Measurements from ENCODE around the gene IMPG2. TPM values are rescaled to one million over a fixed set of nuclear protein-coding genes. Genes with fewer than 3 reads are reported as not detected.
"Not testable (repeated sequence)": the region's sequence is repeated elsewhere in the genome, so short reads cannot be mapped to it uniquely, and the experiment has no call there.

Gene IMPG2
- polyA plus RNA-seq, 2 donors: 0.02 TPM

DNA sequence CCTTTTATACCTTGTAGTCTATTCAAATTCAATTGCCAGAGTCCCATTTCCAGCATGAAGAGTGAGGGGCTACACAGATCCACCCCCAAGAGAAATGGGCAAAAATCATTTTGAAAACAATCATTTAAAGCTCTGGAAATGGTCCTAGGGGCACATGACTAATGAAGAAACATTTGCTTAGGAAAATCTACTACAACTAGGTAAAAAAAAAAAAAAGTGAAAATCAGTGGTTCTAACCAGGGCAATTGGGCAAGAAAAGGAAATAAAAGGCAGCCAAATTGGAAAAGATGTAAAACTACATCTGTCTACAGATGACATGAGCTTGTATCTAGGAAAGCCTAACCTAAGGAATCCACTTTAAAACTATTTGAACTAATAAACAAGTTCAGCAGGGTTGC is 9.4 kb downstream of the IMPG2 start:
- Histone ChIP-seq H3K36me3 (ENCODE audit: control insufficient read depth in 2 of 2, insufficient read depth in 2 of 2, low read length in 1 of 2) (no peaks in the 10 kb centered on the region), H3K27me3 (ENCODE audit: control insufficient read depth in 1 of 2, insufficient read depth in 2 of 2, low read length in 2 of 2) (no peaks in the 10 kb centered on the region), H3K27ac (ENCODE audit: low read depth in 2 of 2, low read length in 1 of 2) (no peak overlapping the region), H3K4me1 (ENCODE audit: control insufficient read depth in 2 of 2, insufficient read depth in 2 of 2, low read length in 1 of 2) (no peaks in the 10 kb centered on the region), H3K4me3 (ENCODE audit: low read depth in 1 of 2, low read length in 2 of 2) (no peak overlapping the region), H3K9me3 (ENCODE audit: control insufficient read depth in 2 of 2, insufficient read depth in 1 of 2, low read depth in 1 of 2, low read length in 1 of 2) (peaks cover 3 to 6% of the 10 kb centered on the region in 2 donors)

DNA sequence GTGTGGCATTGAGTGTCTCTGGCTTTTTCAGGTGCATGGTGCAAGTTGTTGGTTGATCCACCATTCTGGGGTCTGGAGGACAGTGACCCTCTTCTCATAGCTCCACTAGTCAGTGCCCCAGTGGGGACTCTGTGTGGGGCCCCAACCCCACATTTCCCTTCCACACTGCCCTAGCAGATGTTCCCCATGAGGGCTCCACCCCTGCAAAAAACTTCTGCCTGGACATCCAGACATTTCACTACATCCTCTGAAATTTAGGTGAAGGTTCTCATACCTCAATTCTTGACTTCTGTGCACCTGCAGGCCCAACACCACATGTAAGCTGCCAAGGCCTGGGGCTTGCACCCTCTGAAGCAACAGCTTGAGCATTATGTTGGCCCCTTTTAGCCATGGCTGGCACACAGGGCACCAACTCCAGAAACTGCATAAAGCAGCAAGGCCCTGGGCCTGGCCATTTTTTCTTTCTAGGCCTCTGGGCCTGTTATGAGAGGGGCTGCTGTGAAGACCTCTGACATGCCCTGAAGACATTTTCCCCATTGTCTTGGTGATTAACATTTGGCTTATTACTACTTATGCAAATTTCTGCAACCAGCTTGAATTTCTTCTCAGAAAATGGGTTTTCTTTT is 12.1 kb downstream of the IMPG2 start:
- H3K4me3 ChIP-seq (ENCODE audit: low read depth in 1 of 2, low read length in 2 of 2); H3K27me3 ChIP-seq (ENCODE audit: control insufficient read depth in 1 of 2, insufficient read depth in 2 of 2, low read length in 2 of 2); H3K4me1 ChIP-seq (ENCODE audit: control insufficient read depth in 2 of 2, insufficient read depth in 2 of 2, low read length in 1 of 2); H3K9me3 ChIP-seq (ENCODE audit: control insufficient read depth in 2 of 2, insufficient read depth in 1 of 2, low read depth in 1 of 2, low read length in 1 of 2); H3K27ac ChIP-seq (ENCODE audit: low read depth in 2 of 2, low read length in 1 of 2); H3K36me3 ChIP-seq (ENCODE audit: control insufficient read depth in 2 of 2, insufficient read depth in 2 of 2, low read length in 1 of 2): not testable (repeated sequence)

DNA sequence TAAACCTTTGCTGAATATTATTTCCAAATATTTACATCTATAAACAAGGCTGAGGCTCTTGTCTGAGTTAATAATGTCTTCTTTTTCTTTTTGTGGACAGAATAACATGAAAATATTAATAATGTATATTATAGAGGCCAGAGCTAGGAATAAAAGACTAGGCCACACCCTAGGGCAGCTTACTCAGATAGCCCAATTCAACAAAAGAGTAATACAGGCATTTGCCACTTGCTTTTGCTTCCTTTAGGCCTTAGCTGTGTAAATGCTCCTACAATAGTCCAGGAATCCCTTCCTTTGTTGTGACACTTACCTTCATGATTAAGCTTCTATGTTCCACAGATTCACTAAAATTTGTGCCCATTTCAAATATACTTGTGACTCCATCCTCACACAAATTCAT is 16.5 kb downstream of the IMPG2 start:
- no peaks in the 10 kb centered on the region for H3K27me3 ChIP-seq (ENCODE audit: control insufficient read depth in 1 of 2, insufficient read depth in 2 of 2, low read length in 2 of 2)
- peaks cover 3 to 6% of the 10 kb centered on the region in 2 donors for H3K9me3 ChIP-seq (ENCODE audit: control insufficient read depth in 2 of 2, insufficient read depth in 1 of 2, low read depth in 1 of 2, low read length in 1 of 2)
- no peaks in the 10 kb centered on the region for H3K4me1 ChIP-seq (ENCODE audit: control insufficient read depth in 2 of 2, insufficient read depth in 2 of 2, low read length in 1 of 2)
- no peak overlapping the region for H3K4me3 ChIP-seq (ENCODE audit: low read depth in 1 of 2, low read length in 2 of 2)
- no peak overlapping the region for H3K27ac ChIP-seq (ENCODE audit: low read depth in 2 of 2, low read length in 1 of 2)
- no peaks in the 10 kb centered on the region for H3K36me3 ChIP-seq (ENCODE audit: control insufficient read depth in 2 of 2, insufficient read depth in 2 of 2, low read length in 1 of 2)

DNA sequence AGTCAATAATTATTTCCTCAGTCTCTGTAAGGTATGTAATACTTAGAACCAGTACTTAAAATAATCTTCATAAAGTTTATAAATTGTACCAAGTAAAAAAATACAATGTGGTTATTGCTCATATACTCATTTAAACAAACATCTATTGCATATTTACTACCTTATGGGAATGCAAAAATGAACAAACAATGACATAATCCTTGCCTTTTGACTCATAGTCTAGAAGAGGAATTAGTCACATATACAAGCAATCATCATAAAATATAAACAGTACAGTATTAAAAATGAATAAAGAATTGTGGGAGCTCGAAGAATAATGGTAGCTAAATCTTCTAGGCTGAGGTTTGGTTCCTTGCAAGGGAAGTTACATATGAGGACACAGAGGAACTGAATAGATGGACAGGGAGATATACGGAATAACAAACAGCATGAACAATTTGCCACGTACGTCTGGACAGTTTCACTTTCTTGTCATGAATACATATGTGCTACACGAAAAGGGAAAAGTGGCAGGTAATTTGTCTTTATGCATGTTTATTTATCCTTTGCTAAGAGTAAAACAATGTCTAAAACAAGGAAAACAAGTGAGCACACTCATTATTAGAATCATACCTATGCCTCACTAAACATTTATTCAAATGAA is 17.2 kb downstream of the IMPG2 start:
- H3K27ac ChIP-seq (ENCODE audit: low read depth in 2 of 2, low read length in 1 of 2): no peak overlapping the region
- H3K27me3 ChIP-seq (ENCODE audit: control insufficient read depth in 1 of 2, insufficient read depth in 2 of 2, low read length in 2 of 2): no peaks in the 10 kb centered on the region
- no peaks in the 10 kb centered on the region for H3K36me3 ChIP-seq (ENCODE audit: control insufficient read depth in 2 of 2, insufficient read depth in 2 of 2, low read length in 1 of 2)
- 43 to 52% methylated on average over 5 of the region's 5 CpGs for WGBS, 2 donors
- no peak overlapping the region for H3K4me3 ChIP-seq (ENCODE audit: low read depth in 1 of 2, low read length in 2 of 2)
- H3K9me3 ChIP-seq (ENCODE audit: control insufficient read depth in 2 of 2, insufficient read depth in 1 of 2, low read depth in 1 of 2, low read length in 1 of 2): peaks cover 3 to 4% of the 10 kb centered on the region in 2 donors
- H3K4me1 ChIP-seq (ENCODE audit: control insufficient read depth in 2 of 2, insufficient read depth in 2 of 2, low read length in 1 of 2): no peaks in the 10 kb centered on the region

DNA sequence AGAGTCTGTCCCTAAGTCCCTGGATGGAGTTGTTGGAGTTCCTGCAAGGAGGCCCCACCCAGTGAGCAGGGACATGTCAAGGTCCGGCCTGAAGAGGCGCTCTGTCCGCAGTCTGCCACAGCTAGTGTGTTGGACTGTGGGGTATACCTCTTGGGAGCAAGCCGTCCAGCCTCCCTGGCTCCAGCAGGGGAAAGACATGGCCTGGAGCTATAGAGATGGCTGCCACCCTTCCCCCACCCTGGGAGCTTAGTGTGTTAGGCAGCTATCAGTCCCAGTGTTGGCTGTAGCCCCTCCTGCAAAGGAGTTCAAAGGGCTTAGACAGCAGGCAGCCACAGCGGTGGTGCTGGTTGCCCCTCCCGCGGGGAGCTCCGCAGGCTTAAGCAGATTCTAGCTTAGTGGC is 20.3 kb downstream of the IMPG2 start:
- Histone ChIP-seq H3K9me3 (ENCODE audit: control insufficient read depth in 2 of 2, insufficient read depth in 1 of 2, low read depth in 1 of 2, low read length in 1 of 2) (no peaks in the 10 kb centered on the region), H3K4me1 (ENCODE audit: control insufficient read depth in 2 of 2, insufficient read depth in 2 of 2, low read length in 1 of 2) (no peaks in the 10 kb centered on the region), H3K27ac (ENCODE audit: low read depth in 2 of 2, low read length in 1 of 2) (no peak overlapping the region), H3K27me3 (ENCODE audit: control insufficient read depth in 1 of 2, insufficient read depth in 2 of 2, low read length in 2 of 2) (no peaks in the 10 kb centered on the region), H3K4me3 (ENCODE audit: low read depth in 1 of 2, low read length in 2 of 2) (no peak overlapping the region), H3K36me3 (ENCODE audit: control insufficient read depth in 2 of 2, insufficient read depth in 2 of 2, low read length in 1 of 2) (no peaks in the 10 kb centered on the region)
- 88 to 90% methylated on average over 8 of the region's 8 CpGs for whole genome bisulfite sequencing, 2 donors

DNA sequence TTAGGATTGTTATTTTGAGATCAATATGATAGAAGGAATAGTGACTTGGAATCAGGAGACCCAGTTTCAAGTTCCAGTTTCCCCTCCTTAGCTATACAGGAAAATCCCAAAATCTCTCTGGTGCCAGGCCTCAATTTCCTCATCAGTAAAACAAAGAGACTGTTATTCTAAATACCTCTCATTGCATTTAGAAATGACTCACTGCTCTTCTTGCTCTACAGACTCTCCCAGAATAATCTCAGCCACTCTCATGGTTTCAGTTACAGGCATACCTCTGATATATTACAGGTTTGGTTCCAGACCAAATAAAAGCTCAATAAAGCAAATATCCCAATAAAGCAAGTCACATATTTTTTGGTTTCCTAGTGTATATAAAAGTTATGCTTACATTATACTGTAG is 28.3 kb downstream of the IMPG2 start:
- Histone ChIP-seq H3K27me3 (ENCODE audit: control insufficient read depth in 1 of 2, insufficient read depth in 2 of 2, low read length in 2 of 2) (no peaks in the 10 kb centered on the region), H3K4me1 (ENCODE audit: control insufficient read depth in 2 of 2, insufficient read depth in 2 of 2, low read length in 1 of 2) (no peaks in the 10 kb centered on the region), H3K36me3 (ENCODE audit: control insufficient read depth in 2 of 2, insufficient read depth in 2 of 2, low read length in 1 of 2) (no peaks in the 10 kb centered on the region), H3K9me3 (ENCODE audit: control insufficient read depth in 2 of 2, insufficient read depth in 1 of 2, low read depth in 1 of 2, low read length in 1 of 2) (no peaks in the 10 kb centered on the region), H3K27ac (ENCODE audit: low read depth in 2 of 2, low read length in 1 of 2) (no peak overlapping the region), H3K4me3 (ENCODE audit: low read depth in 1 of 2, low read length in 2 of 2) (no peak overlapping the region)

DNA sequence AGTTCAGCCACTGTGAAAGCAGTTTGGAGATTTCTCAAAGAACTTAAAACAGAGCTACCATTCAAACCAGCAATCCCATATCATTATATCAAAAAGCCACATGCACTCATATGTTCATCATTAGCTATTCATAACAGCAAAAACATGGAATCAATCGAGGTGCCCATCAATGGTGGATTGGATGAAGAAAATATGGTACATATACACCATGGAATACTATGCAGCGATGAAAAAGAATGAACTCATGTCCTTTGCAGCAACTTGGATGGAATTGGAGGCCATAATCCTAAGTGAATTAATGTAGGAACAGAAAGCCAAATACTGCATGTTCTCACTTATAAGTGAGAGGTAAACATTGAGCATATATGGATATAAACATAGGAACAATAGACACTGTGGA is 32.1 kb downstream of the IMPG2 start:
- Histone ChIP-seq H3K4me3 (ENCODE audit: low read depth in 1 of 2, low read length in 2 of 2) (no peak overlapping the region), H3K27ac (ENCODE audit: low read depth in 2 of 2, low read length in 1 of 2) (no peak overlapping the region), H3K27me3 (ENCODE audit: control insufficient read depth in 1 of 2, insufficient read depth in 2 of 2, low read length in 2 of 2) (no peaks in the 10 kb centered on the region), H3K4me1 (ENCODE audit: control insufficient read depth in 2 of 2, insufficient read depth in 2 of 2, low read length in 1 of 2) (no peaks in the 10 kb centered on the region), H3K36me3 (ENCODE audit: control insufficient read depth in 2 of 2, insufficient read depth in 2 of 2, low read length in 1 of 2) (no peaks in the 10 kb centered on the region), H3K9me3 (ENCODE audit: control insufficient read depth in 2 of 2, insufficient read depth in 1 of 2, low read depth in 1 of 2, low read length in 1 of 2) (no peaks in the 10 kb centered on the region)
- 86 to 90% methylated on average over 2 of the region's 2 CpGs for WGBS, 2 donors

DNA sequence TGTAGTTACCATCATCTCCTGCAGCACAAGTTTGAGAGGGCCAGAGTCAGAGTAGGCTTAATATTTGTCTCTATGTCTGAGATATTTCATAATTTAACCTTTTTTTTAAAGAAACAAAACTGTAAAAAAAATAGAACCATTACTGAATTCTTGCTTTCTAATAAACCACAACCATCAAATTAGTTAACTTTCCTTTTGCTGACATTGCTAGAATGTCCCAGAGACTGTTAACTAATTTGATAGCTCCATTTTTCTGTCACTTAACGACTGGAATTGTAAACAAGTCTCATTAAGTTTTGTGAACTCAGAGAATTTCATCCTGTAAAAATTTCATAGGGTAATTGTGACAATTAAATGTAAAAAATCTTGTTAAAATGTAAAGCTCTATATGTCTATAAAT is 35.6 kb downstream of the IMPG2 start:
- no peaks in the 10 kb centered on the region for H3K9me3 ChIP-seq (ENCODE audit: control insufficient read depth in 2 of 2, insufficient read depth in 1 of 2, low read depth in 1 of 2, low read length in 1 of 2)
- H3K27ac ChIP-seq (ENCODE audit: low read depth in 2 of 2, low read length in 1 of 2): no peak overlapping the region
- H3K4me3 ChIP-seq (ENCODE audit: low read depth in 1 of 2, low read length in 2 of 2): no peak overlapping the region
- no peaks in the 10 kb centered on the region for H3K27me3 ChIP-seq (ENCODE audit: control insufficient read depth in 1 of 2, insufficient read depth in 2 of 2, low read length in 2 of 2)
- H3K4me1 ChIP-seq (ENCODE audit: control insufficient read depth in 2 of 2, insufficient read depth in 2 of 2, low read length in 1 of 2): no peaks in the 10 kb centered on the region
- WGBS, 2 donors: 75% methylated on average over 1 of the region's 1 CpG
- H3K36me3 ChIP-seq (ENCODE audit: control insufficient read depth in 2 of 2, insufficient read depth in 2 of 2, low read length in 1 of 2): no peaks in the 10 kb centered on the region

DNA sequence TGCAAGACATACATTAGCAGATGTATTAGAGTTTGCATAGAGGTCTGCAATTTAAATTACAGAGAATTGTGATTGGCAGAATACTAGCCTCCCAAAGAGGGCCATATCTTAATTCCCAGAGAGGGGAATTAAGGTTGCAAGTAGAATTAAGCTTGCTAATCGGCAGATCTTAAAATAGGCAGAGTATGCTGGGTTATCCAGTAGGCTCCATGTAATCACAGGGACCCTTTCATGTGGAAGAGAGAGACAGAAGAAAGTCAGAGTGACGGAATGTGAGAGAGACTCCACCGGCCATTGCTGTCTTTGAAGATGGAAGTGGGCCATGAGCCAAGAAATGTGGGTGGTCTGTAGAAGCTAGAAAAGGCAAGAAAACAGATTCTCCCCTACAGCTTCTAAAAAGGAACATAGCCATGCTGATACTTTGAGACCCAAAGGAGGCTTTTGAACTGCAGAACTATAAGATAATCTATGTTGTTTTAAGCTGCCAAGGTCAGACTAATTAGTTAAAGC is 38.8 kb downstream of the IMPG2 start:
- H3K27me3 ChIP-seq (ENCODE audit: control insufficient read depth in 1 of 2, insufficient read depth in 2 of 2, low read length in 2 of 2): no peaks in the 10 kb centered on the region
- 60 to 75% methylated on average over 3 of the region's 3 CpGs for WGBS, 2 donors
- H3K4me1 ChIP-seq (ENCODE audit: control insufficient read depth in 2 of 2, insufficient read depth in 2 of 2, low read length in 1 of 2): no peaks in the 10 kb centered on the region
- no peak overlapping the region for H3K4me3 ChIP-seq (ENCODE audit: low read depth in 1 of 2, low read length in 2 of 2)
- H3K36me3 ChIP-seq (ENCODE audit: control insufficient read depth in 2 of 2, insufficient read depth in 2 of 2, low read length in 1 of 2): no peaks in the 10 kb centered on the region
- no peaks in the 10 kb centered on the region for H3K9me3 ChIP-seq (ENCODE audit: control insufficient read depth in 2 of 2, insufficient read depth in 1 of 2, low read depth in 1 of 2, low read length in 1 of 2)
- H3K27ac ChIP-seq (ENCODE audit: low read depth in 2 of 2, low read length in 1 of 2): no peak overlapping the region

DNA sequence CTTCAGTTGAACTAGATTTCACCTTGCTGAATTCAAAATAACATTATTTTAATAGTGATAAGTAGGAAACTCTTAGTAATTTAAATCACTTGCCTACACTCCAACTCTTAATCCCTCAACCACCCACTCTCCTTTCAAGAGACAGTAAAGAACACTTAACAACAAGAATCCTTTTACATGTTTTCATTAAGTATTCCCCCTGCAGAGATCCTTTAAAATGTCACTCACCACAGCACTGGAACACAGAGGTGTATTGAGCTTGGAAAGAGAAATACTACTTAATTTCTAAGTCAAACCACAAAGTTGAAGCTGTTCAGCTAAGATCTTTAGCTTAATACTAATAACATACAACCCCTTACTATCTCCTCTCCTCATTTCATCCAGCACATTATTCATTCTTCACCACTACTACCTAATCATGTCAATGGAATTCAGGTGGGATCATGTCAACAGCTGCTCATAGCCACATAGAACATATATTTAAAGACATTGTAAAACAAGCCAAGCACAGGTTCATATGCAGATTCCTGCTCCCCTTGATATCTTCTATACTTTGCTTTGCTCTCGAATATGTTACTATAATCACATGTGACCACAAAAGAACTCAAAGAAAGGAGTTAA is 40.5 kb downstream of the IMPG2 start:
- H3K27ac ChIP-seq (ENCODE audit: low read depth in 2 of 2, low read length in 1 of 2): no peak overlapping the region
- H3K27me3 ChIP-seq (ENCODE audit: control insufficient read depth in 1 of 2, insufficient read depth in 2 of 2, low read length in 2 of 2): no peaks in the 10 kb centered on the region
- H3K36me3 ChIP-seq (ENCODE audit: control insufficient read depth in 2 of 2, insufficient read depth in 2 of 2, low read length in 1 of 2): no peaks in the 10 kb centered on the region
- H3K4me1 ChIP-seq (ENCODE audit: control insufficient read depth in 2 of 2, insufficient read depth in 2 of 2, low read length in 1 of 2): no peaks in the 10 kb centered on the region
- no peak overlapping the region for H3K4me3 ChIP-seq (ENCODE audit: low read depth in 1 of 2, low read length in 2 of 2)
- 86 to 93% methylated on average over 1 of the region's 1 CpG for WGBS, 2 donors
- H3K9me3 ChIP-seq (ENCODE audit: control insufficient read depth in 2 of 2, insufficient read depth in 1 of 2, low read depth in 1 of 2, low read length in 1 of 2): no peaks in the 10 kb centered on the region
